PC-9 (cell line): ENCODE results near the gene TAS2R16.

ENCODE experiments used
- EZH2 ChIP-seq: fragments of 200-600 bp; sonication (generic); IDR thresholded peaks from 2 replicates; pipeline ENCODE4 v1.8.0; 2017; ENCODE audit warnings: antibody characterized with exemption, low read depth
- TF ChIP-seq, protein P1 (sequence below): fragments of 200-600 bp; sonication (generic); conservative IDR thresholded peaks from 2 replicates; pipeline ENCODE4 v1.6.1; 2017; ENCODE audit warnings: mixed run types, antibody characterized with exemption, mild to moderate bottlenecking, moderate library complexity

- TF ChIP-seq, protein P1, sequence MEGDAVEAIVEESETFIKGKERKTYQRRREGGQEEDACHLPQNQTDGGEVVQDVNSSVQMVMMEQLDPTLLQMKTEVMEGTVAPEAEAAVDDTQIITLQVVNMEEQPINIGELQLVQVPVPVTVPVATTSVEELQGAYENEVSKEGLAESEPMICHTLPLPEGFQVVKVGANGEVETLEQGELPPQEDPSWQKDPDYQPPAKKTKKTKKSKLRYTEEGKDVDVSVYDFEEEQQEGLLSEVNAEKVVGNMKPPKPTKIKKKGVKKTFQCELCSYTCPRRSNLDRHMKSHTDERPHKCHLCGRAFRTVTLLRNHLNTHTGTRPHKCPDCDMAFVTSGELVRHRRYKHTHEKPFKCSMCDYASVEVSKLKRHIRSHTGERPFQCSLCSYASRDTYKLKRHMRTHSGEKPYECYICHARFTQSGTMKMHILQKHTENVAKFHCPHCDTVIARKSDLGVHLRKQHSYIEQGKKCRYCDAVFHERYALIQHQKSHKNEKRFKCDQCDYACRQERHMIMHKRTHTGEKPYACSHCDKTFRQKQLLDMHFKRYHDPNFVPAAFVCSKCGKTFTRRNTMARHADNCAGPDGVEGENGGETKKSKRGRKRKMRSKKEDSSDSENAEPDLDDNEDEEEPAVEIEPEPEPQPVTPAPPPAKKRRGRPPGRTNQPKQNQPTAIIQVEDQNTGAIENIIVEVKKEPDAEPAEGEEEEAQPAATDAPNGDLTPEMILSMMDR: no peak
- no peak for TF ChIP-seq EZH2
Measured at GRCh38 chr7:123028339-123028738, 32.8 kb upstream of the TAS2R16 start.
